ENCODE measurements around the gene ZNF567. TPM values are rescaled to one million over a fixed set of nuclear protein-coding genes. Genes with fewer than 3 reads are reported as not detected.
"Not testable (repeated sequence)": the region's sequence is repeated elsewhere in the genome, so short reads cannot be mapped to it uniquely, and the experiment has no call there.

ZNF567 gene
- total and polyA plus RNA-seq, 11 donors: 2.1 to 5.8 (median 3.7) TPM

- WGBS, 4 donors: 96 to 99% (median 98%) methylated on average over 4 of the region's 4 CpGs
- Histone ChIP-seq H3K27ac (no peak overlapping the region), H3K9me3 (peaks cover 17 to 100% (median 96%) of the 10 kb centered on the region in 12 donors), H3K27me3 (no peaks in the 10 kb centered on the region), H3K4me1 (no peaks in the 10 kb centered on the region), H3K4me3 (no peak overlapping the region), H3K36me3 (peaks cover 19 to 73% (median 41%) of the 10 kb centered on the region in 9 donors)
- ATAC-seq: no peak
- no peak for DNase-seq
- intact Hi-C loops (cut with DNase I): loop anchor here in 2 of 10 donors (10.0 kb wide), 2 partner anchors 139 to 389 kb away; no protein-coding TSS in a partner anchor
- no peak for TF ChIP-seq POLR2A (IDR thresholded peaks at IDR 0.05)
- TF ChIP-seq, protein P1, sequence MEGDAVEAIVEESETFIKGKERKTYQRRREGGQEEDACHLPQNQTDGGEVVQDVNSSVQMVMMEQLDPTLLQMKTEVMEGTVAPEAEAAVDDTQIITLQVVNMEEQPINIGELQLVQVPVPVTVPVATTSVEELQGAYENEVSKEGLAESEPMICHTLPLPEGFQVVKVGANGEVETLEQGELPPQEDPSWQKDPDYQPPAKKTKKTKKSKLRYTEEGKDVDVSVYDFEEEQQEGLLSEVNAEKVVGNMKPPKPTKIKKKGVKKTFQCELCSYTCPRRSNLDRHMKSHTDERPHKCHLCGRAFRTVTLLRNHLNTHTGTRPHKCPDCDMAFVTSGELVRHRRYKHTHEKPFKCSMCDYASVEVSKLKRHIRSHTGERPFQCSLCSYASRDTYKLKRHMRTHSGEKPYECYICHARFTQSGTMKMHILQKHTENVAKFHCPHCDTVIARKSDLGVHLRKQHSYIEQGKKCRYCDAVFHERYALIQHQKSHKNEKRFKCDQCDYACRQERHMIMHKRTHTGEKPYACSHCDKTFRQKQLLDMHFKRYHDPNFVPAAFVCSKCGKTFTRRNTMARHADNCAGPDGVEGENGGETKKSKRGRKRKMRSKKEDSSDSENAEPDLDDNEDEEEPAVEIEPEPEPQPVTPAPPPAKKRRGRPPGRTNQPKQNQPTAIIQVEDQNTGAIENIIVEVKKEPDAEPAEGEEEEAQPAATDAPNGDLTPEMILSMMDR (IDR thresholded peaks at IDR 0.05): no peak
Measured at GRCh38 chr19:36745870-36746269, 58.5 kb downstream of the ZNF567 start.

DNA sequence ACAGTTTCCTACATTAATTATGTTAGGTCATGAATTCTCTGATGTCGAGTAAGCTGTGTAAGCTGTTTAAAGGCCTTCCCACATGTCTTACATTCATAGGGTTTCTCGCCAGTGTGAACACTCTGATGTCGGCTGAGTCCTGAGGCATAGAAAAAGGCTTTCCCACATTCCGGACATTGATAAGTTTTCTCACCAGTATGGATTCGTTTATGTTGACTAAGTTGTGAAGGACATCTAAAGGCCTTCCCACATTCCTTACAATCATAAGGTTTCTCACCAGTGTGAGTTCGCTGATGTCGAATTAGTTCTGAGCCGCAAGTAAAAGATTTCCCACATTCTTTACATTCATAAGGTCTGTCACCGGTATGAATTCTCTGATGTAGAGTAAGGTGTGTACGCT lies 60.3 kb downstream of the ZNF567 start:
- intact Hi-C loops (cut with DNase I): loop anchor here in 2 of 10 donors (10.0 kb wide), 2 partner anchors 137 to 387 kb away; no protein-coding TSS in a partner anchor
- Histone ChIP-seq H3K36me3 (peaks cover 19 to 92% (median 46%) of the 10 kb centered on the region in 9 donors), H3K27ac (no peak overlapping the region), H3K9me3 (peaks cover 15 to 100% (median 99%) of the 10 kb centered on the region in 12 donors), H3K27me3 (no peaks in the 10 kb centered on the region), H3K4me3 (no peak overlapping the region), H3K4me1 (no peaks in the 10 kb centered on the region)
- no peak for TF ChIP-seq POLR2A (IDR thresholded peaks at IDR 0.05)
- TF ChIP-seq, protein P1 (IDR thresholded peaks at IDR 0.05): no peak
- ATAC-seq (no peak), DNase-seq (no peak)
- WGBS, 4 donors: 97 to 98% (median 98%) methylated on average over 10 of the region's 10 CpGs

DNA sequence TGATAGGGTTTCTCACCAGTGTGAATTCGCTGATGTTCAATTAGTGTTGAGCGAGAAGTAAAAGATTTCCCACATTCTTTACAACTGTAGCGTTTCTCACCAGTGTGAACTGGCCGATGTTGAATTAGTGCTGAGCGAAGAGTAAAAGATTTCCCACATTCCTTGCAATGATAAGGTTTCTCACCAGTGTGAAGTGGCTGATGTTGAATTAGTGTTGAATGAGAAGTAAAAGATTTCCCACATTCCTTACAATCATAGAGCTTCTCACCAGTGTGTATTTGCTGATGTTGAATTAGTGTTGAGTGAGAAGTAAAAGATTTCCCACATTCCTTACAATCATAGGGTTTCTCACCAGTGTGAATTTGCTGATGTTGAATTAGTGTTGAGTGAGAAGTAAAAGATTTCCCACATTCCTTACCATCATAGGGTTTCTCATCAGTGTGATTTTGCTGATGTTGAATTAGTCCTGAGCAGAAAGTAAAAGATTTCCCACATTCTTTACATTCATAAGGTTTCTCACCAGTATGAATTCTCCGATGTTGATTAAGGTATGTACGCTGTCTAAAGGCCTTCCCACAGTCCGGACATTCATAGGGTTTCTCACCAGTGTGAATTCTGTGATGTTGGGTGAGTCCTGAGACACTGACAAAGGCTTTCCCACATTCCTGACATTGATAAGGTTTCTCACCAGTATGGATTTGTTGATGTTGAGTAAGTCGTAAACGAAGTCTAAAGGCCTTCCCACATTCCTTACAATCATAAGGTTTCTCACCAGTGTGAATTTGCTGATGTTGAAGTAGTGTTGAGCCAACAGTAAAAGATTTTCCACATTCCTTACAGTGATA lies 61.2 kb downstream of the ZNF567 start:
- no peaks in the 10 kb centered on the region for H3K4me1 ChIP-seq
- no peak for DNase-seq
- no peak for ATAC-seq
- TF ChIP-seq POLR2A (IDR thresholded peaks at IDR 0.05): no peak
- TF ChIP-seq, protein P1 (IDR thresholded peaks at IDR 0.05): no peak
- no peak overlapping the region for H3K27ac ChIP-seq
- intact Hi-C loops (cut with DNase I): loop anchor here in 2 of 10 donors (10.0 kb wide), 2 partner anchors 136 to 386 kb away; no protein-coding TSS in a partner anchor
- H3K4me3 ChIP-seq: no peak overlapping the region
- WGBS, 4 donors: 98 to 99% (median 98%) methylated on average over 10 of the region's 10 CpGs
- no peaks in the 10 kb centered on the region for H3K27me3 ChIP-seq
- peaks cover 19 to 96% (median 46%) of the 10 kb centered on the region in 9 donors for H3K36me3 ChIP-seq
- peaks cover 15 to 100% (median 99%) of the 10 kb centered on the region in 12 donors for H3K9me3 ChIP-seq

DNA sequence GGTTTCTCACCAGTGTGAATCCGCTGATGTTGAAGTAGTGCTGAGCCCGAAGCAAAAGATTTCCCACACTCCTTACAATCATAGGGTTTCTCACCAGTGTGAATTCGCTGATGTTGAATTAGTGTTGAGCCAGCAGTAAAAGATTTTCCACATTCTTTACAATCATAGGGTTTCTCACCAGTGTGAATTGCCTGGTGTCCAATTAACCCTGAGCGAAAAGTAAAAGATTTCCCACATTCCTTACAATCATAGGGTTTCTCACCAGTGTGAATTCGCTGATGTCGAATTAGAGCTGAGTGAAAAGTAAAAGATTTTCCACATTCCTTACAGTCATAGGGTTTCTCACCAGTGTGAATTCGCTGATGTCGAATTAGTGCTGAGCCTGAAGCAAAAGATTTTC lies 62.2 kb downstream of the ZNF567 start:
- ATAC-seq, H3K4me1 ChIP-seq, H3K27ac ChIP-seq, DNase-seq, H3K4me3 ChIP-seq, H3K27me3 ChIP-seq: not testable (repeated sequence)
- peaks cover 19 to 100% (median 49%) of the 10 kb centered on the region in 9 donors for H3K36me3 ChIP-seq
- intact Hi-C loops (cut with DNase I): loop anchor here in 3 of 10 donors (10.0 kb wide), 3 partner anchors 125 to 385 kb away; no protein-coding TSS in a partner anchor
- 94 to 99% (median 97%) methylated on average over 8 of the region's 8 CpGs for WGBS, 4 donors
- peaks cover 15 to 100% (median 98%) of the 10 kb centered on the region in 12 donors for H3K9me3 ChIP-seq

Measured in heart left ventricle (tissue), 16 donors.